Measurements from ENCODE around the gene EMID1. TPM values are rescaled to one million over a fixed set of nuclear protein-coding genes. Genes with fewer than 3 reads are reported as not detected.

Gene EMID1
- total RNA-seq, 2 experiments from 2014 or later: not detected

DNA sequence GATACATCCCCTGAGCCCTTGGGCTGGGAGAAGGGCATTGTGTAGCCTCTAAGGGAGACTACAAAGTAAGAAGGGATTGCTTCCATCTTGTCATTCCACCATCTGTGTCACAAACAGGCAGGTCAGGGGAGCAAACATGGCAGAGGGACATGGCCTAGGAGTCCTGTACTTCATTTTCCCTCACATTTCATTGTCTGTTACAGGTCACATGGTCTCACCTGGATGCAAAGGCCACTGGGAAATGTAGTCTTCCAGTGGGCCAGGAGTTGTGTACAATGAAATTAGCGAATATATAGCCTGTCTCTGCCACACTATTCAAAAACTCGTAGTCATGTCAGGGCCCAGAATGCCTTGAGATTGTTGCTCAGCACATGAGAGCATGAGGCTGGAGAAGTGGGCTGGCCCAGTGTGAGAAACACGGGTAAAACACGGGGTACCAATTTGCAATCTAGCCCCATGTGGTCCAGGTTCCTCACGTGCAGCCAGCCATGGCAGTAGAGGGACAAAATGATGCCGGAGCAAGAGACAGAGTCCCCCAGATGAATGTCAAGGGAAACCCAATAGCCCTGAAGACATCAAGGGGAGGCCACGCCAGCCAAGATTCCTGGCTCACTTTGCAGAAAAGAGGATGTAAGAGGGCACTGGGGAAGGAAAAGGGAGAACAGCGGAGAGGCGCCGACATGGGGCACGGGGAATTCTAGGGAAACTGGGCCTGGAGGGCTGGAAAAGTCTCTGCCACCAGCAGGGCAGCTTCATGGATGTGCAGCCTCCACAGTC, 47.7 kb upstream of the EMID1 start:
- H3K4me3 ChIP-seq (ENCODE audit: low read length): no peak overlapping the region
- TF ChIP-seq, protein P1, sequence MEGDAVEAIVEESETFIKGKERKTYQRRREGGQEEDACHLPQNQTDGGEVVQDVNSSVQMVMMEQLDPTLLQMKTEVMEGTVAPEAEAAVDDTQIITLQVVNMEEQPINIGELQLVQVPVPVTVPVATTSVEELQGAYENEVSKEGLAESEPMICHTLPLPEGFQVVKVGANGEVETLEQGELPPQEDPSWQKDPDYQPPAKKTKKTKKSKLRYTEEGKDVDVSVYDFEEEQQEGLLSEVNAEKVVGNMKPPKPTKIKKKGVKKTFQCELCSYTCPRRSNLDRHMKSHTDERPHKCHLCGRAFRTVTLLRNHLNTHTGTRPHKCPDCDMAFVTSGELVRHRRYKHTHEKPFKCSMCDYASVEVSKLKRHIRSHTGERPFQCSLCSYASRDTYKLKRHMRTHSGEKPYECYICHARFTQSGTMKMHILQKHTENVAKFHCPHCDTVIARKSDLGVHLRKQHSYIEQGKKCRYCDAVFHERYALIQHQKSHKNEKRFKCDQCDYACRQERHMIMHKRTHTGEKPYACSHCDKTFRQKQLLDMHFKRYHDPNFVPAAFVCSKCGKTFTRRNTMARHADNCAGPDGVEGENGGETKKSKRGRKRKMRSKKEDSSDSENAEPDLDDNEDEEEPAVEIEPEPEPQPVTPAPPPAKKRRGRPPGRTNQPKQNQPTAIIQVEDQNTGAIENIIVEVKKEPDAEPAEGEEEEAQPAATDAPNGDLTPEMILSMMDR (IDR thresholded peaks at IDR 0.05): no peak
- Mint-ChIP-seq H3K9me3 (no peaks in the 10 kb centered on the region), H3K4me3 (no peak overlapping the region), H3K36me3 (ENCODE audit: low read depth) (no peaks in the 10 kb centered on the region), H3K4me1 (ENCODE audit: low read depth) (peaks cover 8% of the 10 kb centered on the region), H3K27ac (no peak overlapping the region), H3K27me3 (peaks cover 34% of the 10 kb centered on the region)
- H3K4me1 ChIP-seq (ENCODE audit: insufficient read depth, low read length): peaks cover 6% of the 10 kb centered on the region
- no peaks in the 10 kb centered on the region for H3K9me3 ChIP-seq (ENCODE audit: control insufficient read depth in 1 of 2, insufficient read depth in 1 of 2, low read length in 2 of 2)
- DNase-seq: no peak
- ChIA-PET POLR2A (no interaction called here), CTCF (no interaction called here)
- H3K27ac ChIP-seq (ENCODE audit: low read depth in 1 of 2, low read length in 2 of 2): no peak overlapping the region
- peaks cover 6 to 17% of the 10 kb centered on the region in 2 experiments for H3K27me3 ChIP-seq (ENCODE audit: control insufficient read depth in 1 of 2, insufficient read depth in 2 of 2, low read length in 2 of 2)
- intact Hi-C loops (cut with DNase I, micrococcal nuclease): loop anchor here in 1 of 2 experiments (10.0 kb wide), 1 partner anchor 87 kb away; no protein-coding TSS in a partner anchor
- no peaks in the 10 kb centered on the region for H3K36me3 ChIP-seq (ENCODE audit: insufficient read depth, low read length)
- ATAC-seq (ENCODE audit: poor library complexity): no peak

DNA sequence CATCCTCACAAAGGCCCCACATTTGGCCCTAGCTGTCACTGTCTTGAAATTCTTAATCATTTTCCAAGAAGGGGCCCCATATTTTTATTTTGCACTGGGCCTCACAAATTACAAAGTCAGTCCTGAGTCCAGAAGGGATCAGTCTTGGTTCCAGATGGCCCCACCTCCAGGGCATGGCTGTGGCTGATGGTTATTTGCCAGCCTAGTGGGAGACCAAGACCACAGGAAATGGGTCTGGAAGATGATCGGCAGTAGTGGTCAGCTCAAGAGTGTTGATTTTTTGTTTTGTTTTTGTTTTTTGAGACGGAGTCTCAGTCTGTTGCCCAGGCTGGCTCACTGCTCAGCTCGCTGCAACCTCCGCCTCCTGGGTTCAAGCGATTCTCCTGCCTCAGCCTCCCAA, 47.1 kb upstream of the EMID1 start:
- H3K9me3 Mint-ChIP-seq: no peaks in the 10 kb centered on the region
- H3K27me3 Mint-ChIP-seq: peaks cover 34% of the 10 kb centered on the region
- intact Hi-C loops (cut with DNase I, micrococcal nuclease): loop anchor here in 1 of 2 experiments (10.0 kb wide), 1 partner anchor 86 kb away; no protein-coding TSS in a partner anchor
- no peak overlapping the region for H3K27ac Mint-ChIP-seq
- no peaks in the 10 kb centered on the region for H3K36me3 Mint-ChIP-seq (ENCODE audit: low read depth)
- TF ChIP-seq, protein P1 (IDR thresholded peaks at IDR 0.05): no peak
- no peaks in the 10 kb centered on the region for H3K36me3 ChIP-seq (ENCODE audit: insufficient read depth, low read length)
- no peak overlapping the region for H3K4me3 Mint-ChIP-seq
- H3K9me3 ChIP-seq (ENCODE audit: control insufficient read depth in 1 of 2, insufficient read depth in 1 of 2, low read length in 2 of 2): no peaks in the 10 kb centered on the region
- peaks cover 6 to 17% of the 10 kb centered on the region in 2 experiments for H3K27me3 ChIP-seq (ENCODE audit: control insufficient read depth in 1 of 2, insufficient read depth in 2 of 2, low read length in 2 of 2)
- ChIA-PET CTCF (no interaction called here), POLR2A (no interaction called here)
- H3K4me1 ChIP-seq (ENCODE audit: insufficient read depth, low read length): peaks cover 6% of the 10 kb centered on the region
- ATAC-seq (ENCODE audit: poor library complexity) (no peak), DNase-seq (no peak)
- no peak overlapping the region for H3K4me3 ChIP-seq (ENCODE audit: low read length)
- H3K27ac ChIP-seq (ENCODE audit: low read depth in 1 of 2, low read length in 2 of 2): no peak overlapping the region
- peaks cover 8% of the 10 kb centered on the region for H3K4me1 Mint-ChIP-seq (ENCODE audit: low read depth)

GRCh38 chr22:29163808-29164207, 41.9 kb upstream of the EMID1 start:
- H3K4me3 ChIP-seq (ENCODE audit: low read length): no peak overlapping the region
- intact Hi-C loops (cut with DNase I, micrococcal nuclease): no loop called here

More at GRCh38 chr22:29163808-29164207, 41.9 kb upstream of the EMID1 start:
- ChIA-PET CTCF (no interaction called here), POLR2A (no interaction called here)
- ATAC-seq (ENCODE audit: poor library complexity) (no peak), DNase-seq (no peak)
- no peaks in the 10 kb centered on the region for H3K9me3 ChIP-seq (ENCODE audit: control insufficient read depth in 1 of 2, insufficient read depth in 1 of 2, low read length in 2 of 2)
- Mint-ChIP-seq H3K4me3 (no peak overlapping the region), H3K27ac (no peak overlapping the region), H3K9me3 (no peaks in the 10 kb centered on the region), H3K4me1 (ENCODE audit: low read depth) (peaks cover 18% of the 10 kb centered on the region), H3K36me3 (ENCODE audit: low read depth) (no peaks in the 10 kb centered on the region), H3K27me3 (peaks cover 16% of the 10 kb centered on the region)
- H3K36me3 ChIP-seq (ENCODE audit: insufficient read depth, low read length): no peaks in the 10 kb centered on the region
- H3K27me3 ChIP-seq (ENCODE audit: control insufficient read depth in 1 of 2, insufficient read depth in 2 of 2, low read length in 2 of 2): peaks cover 0 to 3% of the 10 kb centered on the region in 2 experiments
- TF ChIP-seq, protein P1 (IDR thresholded peaks at IDR 0.05): no peak
- no peak overlapping the region for H3K27ac ChIP-seq (ENCODE audit: low read depth in 1 of 2, low read length in 2 of 2)
- peaks cover 12% of the 10 kb centered on the region for H3K4me1 ChIP-seq (ENCODE audit: insufficient read depth, low read length)

Data from CD4-positive, alpha-beta T cell (primary cell).